Neural progenitor cell (in vitro differentiated cells): Measurements from ENCODE around the gene IVNS1ABP.

Experiments used
- EZH2 ChIP-seq: fragments of 200-600 bp; sonication (generic); IDR thresholded peaks from 2 replicates; pipeline ENCODE4 v1.6.1; 2017; ENCODE audit warnings: antibody characterized with exemption, mild to moderate bottlenecking, moderate library complexity
- TF ChIP-seq, protein P1 (sequence below): fragments of 200-600 bp; sonication (generic); IDR thresholded peaks from 2 replicates; pipeline ENCODE4 v1.5.1; 2017; ENCODE audit warnings: antibody characterized with exemption, mild to moderate bottlenecking

DNA sequence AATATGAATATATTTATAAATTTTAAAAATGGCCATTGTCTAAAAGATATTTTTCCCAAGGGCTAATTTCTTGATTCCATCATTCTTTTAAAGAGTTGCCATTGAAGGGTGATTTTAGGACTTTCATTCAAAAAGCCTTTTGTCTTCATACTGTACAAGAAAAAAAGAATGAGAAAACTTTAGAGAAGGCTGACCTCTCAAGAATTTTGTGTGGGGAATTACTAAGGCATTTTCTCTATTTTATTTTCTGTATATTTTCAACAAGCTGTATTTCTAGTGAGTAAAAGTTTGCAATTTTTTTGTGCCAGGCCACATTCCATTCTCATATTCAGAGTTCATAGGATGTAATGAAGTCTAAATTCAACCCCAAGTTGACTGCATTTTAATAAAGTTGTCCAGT, 49.3 kb downstream of the IVNS1ABP start:
- TF ChIP-seq, protein P1, sequence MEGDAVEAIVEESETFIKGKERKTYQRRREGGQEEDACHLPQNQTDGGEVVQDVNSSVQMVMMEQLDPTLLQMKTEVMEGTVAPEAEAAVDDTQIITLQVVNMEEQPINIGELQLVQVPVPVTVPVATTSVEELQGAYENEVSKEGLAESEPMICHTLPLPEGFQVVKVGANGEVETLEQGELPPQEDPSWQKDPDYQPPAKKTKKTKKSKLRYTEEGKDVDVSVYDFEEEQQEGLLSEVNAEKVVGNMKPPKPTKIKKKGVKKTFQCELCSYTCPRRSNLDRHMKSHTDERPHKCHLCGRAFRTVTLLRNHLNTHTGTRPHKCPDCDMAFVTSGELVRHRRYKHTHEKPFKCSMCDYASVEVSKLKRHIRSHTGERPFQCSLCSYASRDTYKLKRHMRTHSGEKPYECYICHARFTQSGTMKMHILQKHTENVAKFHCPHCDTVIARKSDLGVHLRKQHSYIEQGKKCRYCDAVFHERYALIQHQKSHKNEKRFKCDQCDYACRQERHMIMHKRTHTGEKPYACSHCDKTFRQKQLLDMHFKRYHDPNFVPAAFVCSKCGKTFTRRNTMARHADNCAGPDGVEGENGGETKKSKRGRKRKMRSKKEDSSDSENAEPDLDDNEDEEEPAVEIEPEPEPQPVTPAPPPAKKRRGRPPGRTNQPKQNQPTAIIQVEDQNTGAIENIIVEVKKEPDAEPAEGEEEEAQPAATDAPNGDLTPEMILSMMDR, result no peak
- TF ChIP-seq EZH2, result no peak
